CD4-positive, alpha-beta T cell treated with Interleukin-15 for 1 hour (primary cell): ENCODE results near the gene C1QB.

ENCODE experiments used
- DNase-seq: peaks from one replicate; pipeline ENCODE4 v3.0.0-alpha.2; 2020

C1QB gene

GRCh38 chr1:22652881-22653316 lies at the start of gene C1QB:
TSS of gene C1QB (plus strand) at chr1:22653236. CDS start at chr1:22659463, 6,227 bp downstream.
- DNase-seq = no peak

GRCh38 chr1:22606161-22606560 lies 46.9 kb upstream of the C1QB start:
- no peak for DNase-seq

- DNase-seq = no peak
Observed at GRCh38 chr1:22607154-22607553, 45.9 kb upstream of the C1QB start.

- DNase-seq = no peak
Observed at GRCh38 chr1:22608361-22608760, 44.7 kb upstream of the C1QB start.

- DNase-seq = no peak
Observed at GRCh38 chr1:22609291-22609690, 43.7 kb upstream of the C1QB start.

GRCh38 chr1:22611530-22611947 lies 41.5 kb upstream of the C1QB start:
- no peak for DNase-seq

- no peak for DNase-seq
Observed at GRCh38 chr1:22612671-22613571, 40.1 kb upstream of the C1QB start.

GRCh38 chr1:22613572-22613918 lies 39.5 kb upstream of the C1QB start:
- no peak for DNase-seq

GRCh38 chr1:22613951-22614350 lies 39.1 kb upstream of the C1QB start:
- no peak for DNase-seq

- DNase-seq = no peak
Observed at GRCh38 chr1:22615886-22616285, 37.1 kb upstream of the C1QB start.

GRCh38 chr1:22616571-22616970 lies 36.5 kb upstream of the C1QB start:
- no peak for DNase-seq

GRCh38 chr1:22618056-22618455 lies 35.0 kb upstream of the C1QB start:
- no peak for DNase-seq

GRCh38 chr1:22619252-22619651 lies 33.8 kb upstream of the C1QB start:
- DNase-seq = no peak

- DNase-seq = no peak
Observed at GRCh38 chr1:22619798-22620197, 33.2 kb upstream of the C1QB start.

GRCh38 chr1:22621761-22622160 lies 31.3 kb upstream of the C1QB start:
- no peak for DNase-seq

- DNase-seq = no peak
Observed at GRCh38 chr1:22625262-22625925, 27.6 kb upstream of the C1QB start.

GRCh38 chr1:22626237-22627157 lies 26.5 kb upstream of the C1QB start:
- DNase-seq = no peak

- DNase-seq = no peak
Observed at GRCh38 chr1:22627331-22627730, 25.7 kb upstream of the C1QB start.

GRCh38 chr1:22628698-22629444 lies 24.2 kb upstream of the C1QB start:
- no peak for DNase-seq

GRCh38 chr1:22629886-22630285 lies 23.1 kb upstream of the C1QB start:
- no peak for DNase-seq

- DNase-seq = no peak
Observed at GRCh38 chr1:22633697-22634463, 19.2 kb upstream of the C1QB start.

GRCh38 chr1:22635436-22635835 lies 17.6 kb upstream of the C1QB start:
- DNase-seq = no peak
